Measurements from ENCODE around the gene KDM4B.
"Not testable (repeated sequence)": the region's sequence is repeated elsewhere in the genome, so short reads cannot be mapped to it uniquely, and the experiment has no call there.

The KDM4B gene

DNA sequence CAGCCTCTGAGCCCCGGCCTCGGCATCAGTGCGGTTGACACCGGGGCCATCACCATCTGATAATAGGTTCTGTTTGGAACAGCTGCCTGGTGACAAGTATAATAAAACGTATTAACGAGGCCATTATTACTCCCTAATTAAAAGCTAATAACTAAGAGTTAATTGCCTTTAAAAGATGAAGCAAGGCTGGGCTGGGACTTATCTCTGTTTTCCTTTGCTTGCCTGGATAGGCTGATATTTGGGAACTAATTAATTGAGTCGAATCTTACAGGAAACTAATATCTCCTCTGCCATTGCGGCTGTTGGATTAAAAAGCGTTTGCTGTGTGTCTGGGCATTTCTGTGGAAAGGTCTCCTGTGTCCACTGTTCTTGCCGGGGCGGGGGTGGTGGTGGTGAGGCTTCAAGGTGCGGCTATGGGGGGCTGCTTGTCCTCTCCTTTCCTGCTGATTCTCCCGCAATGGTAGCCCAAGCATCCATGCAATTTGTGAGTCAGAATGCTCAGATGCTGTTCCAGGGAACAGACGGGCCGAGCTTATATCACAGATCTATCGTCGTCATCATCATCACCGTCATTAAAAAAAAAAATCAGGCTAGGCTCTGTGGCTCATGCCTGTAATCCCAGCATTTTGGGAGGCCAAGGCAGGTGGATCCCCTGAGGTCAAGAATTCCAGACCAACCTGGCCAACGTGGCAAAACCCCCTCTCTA lies 209.0 kb downstream of the KDM4B start:
- no peak for DNase-seq (ENCODE audit: low spot score)

DNA sequence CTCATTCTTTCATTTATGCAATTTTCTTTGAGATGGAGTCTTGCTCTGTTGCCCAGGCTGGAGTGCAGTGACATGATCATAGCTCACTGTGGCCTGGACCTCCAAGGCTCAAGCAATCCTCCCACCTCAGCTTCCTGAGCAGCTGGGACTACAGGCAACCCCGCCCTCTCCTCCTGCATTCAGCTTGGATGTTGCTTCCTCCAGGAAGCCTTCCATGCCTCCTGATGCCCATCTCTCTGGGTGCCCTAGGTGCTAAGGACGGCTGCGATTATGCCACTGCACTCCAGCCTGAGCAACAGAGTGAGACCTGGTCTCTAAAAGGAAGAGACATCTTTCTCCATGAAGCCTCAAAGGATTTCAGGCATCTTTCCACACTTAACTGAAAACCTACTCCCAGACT lies 209.9 kb downstream of the KDM4B start:
- no peak for DNase-seq (ENCODE audit: low spot score)

- no peak for DNase-seq (ENCODE audit: low spot score)
These were observed 210.3 kb downstream of the KDM4B start for GRCh38 chr19:5179256-5179655.

GRCh38 chr19:5181329-5181728 lies 212.4 kb downstream of the KDM4B start:
- DNase-seq (ENCODE audit: low spot score) = no peak

- no peak for DNase-seq (ENCODE audit: low spot score)
These were observed 213.8 kb downstream of the KDM4B start for GRCh38 chr19:5182751-5183150.

GRCh38 chr19:5183616-5184015 lies 214.7 kb downstream of the KDM4B start:
- no peak for DNase-seq (ENCODE audit: low spot score)

GRCh38 chr19:5184930-5185329 lies 216.0 kb downstream of the KDM4B start:
- DNase-seq (ENCODE audit: low spot score) = no peak

DNA sequence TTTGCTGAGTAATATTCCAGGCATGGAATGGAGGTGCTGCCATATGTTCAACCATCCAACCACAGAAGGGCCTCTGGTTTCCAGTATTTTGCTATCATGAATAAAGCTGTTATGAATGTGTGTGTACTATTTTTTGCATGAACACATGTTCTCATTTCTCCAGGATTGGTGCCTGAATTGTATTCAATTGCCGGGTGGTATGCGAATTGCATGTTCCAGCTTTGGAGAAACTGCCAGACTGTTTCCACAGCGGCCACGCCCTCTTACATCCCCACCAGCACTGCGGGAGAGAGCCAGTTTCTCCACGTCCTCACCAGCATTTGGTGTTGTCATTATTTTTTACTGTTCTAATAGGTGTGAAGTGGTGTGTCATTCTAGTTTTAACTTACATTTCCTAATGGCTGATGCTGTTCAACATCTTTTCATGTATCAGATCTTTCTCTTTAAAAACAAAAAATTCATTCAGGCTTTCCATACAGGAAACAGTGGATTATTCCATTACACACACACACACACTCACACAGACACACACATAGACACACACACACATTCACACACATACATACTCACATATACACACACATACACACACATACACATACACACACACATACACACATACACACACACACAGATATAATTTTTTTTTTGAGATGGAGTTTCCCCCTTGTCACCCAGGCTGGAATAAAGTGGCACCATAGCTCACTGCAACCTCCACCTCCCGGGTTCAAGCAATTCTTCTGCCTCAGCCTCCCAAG lies 217.6 kb downstream of the KDM4B start:
- peak; percentile 90 for DNase-seq (ENCODE audit: low spot score)

GRCh38 chr19:5188548-5189317 lies 219.8 kb downstream of the KDM4B start:
- no peak for DNase-seq (ENCODE audit: low spot score)

DNA sequence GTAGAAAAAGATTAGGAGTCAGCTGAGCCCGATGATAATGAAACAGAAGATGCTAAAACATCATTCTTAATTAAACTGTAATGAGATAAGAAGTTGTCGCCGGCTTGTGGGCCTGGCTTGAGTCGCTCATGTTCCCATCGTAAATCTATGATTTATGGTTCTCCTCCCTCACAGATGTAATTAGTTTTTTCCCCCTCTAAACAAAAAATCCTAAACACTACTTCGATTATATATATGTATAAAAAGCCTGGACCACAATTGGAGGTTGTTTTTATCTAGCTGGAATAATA lies 220.3 kb downstream of the KDM4B start:
- no peak for DNase-seq (ENCODE audit: low spot score)

DNA sequence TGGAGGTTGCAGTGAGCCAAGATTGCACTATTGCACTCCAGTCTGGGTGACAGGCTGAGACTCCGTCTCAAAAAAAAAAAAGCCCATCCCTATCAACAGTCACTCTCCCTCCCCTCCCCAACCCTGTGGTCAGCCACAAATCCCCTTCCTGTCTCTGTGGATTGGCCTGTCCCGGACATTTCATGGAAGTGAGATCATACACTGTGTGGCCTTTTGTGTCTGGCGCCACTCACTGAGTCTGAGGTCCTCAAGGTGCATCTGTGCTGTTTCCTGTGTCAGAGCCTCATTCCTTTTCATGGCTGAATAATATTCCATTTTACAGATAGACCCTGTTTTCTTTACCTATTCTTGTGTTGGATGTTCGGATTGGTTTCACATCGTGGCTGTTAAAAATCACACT lies 222.2 kb downstream of the KDM4B start:
- DNase-seq (ENCODE audit: low spot score) = no peak

DNA sequence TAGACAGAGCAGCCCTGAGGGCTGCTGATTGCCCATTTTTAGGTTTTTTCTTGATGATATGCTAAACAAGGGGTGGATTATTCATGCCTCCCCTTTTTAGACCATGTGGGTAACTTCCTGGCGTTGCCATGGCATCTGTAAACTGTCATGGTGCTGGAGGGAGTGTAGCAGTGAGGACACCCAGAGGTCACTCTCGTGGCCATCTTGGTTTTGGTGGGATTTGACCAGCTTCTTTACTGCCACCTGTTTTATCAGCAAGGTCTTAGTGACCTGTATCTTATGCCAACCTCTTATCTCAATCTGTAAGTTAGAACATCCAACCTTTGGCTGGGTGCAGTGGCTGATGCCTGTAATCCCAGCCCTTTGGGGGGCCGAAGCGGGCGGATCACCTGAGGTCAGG lies 223.7 kb downstream of the KDM4B start:
- DNase-seq (ENCODE audit: low spot score) = no peak

DNA sequence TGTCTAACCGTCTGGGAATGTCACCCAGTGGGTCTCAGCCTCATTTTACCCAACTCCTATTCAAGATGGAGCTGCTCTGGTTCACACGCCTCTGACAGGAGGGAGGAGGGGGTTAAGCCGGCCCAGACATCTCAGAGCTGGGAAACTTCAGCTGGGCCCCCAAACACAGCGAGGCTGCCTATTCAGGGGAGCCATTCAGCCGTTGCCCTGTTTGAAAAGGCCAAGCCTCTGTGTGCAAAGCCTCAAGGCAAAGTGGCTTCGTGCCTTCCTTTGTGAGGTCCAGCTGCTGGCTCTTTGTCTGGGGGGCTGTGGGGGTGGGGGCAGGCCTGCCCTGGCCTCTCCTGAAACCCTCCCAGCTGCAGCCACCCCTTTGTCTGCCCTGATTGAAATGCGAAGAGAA lies 224.3 kb downstream of the KDM4B start:
- DNase-seq (ENCODE audit: low spot score) = no peak

GRCh38 chr19:5194641-5195040 lies 225.7 kb downstream of the KDM4B start:
- no peak for DNase-seq (ENCODE audit: low spot score)

DNA sequence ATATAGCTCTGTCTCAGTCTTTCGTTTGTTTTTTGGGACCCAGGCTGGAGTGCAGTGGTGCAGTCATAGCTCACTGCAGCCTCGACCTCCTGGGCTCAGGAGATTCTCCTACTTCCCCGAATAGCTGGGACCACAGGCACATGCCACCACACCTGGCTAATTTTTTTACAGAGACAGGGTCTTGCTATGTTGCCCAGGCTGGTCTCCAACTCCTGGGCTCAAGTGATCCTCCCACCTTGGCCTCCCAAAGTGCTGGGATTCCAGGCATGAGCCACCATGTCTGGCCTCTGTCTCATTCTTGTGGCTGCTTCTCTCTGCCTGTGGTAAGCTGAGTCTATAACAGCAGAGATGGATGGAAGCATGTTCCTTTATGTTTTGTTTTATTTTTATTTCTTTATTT lies 226.7 kb downstream of the KDM4B start:
- not testable (repeated sequence) for DNase-seq (ENCODE audit: low spot score)

GRCh38 chr19:5196832-5197231 lies 227.9 kb downstream of the KDM4B start:
- no peak for DNase-seq (ENCODE audit: low spot score)

GRCh38 chr19:5200844-5201243 lies 231.9 kb downstream of the KDM4B start:
- DNase-seq (ENCODE audit: low spot score) = no peak

DNA sequence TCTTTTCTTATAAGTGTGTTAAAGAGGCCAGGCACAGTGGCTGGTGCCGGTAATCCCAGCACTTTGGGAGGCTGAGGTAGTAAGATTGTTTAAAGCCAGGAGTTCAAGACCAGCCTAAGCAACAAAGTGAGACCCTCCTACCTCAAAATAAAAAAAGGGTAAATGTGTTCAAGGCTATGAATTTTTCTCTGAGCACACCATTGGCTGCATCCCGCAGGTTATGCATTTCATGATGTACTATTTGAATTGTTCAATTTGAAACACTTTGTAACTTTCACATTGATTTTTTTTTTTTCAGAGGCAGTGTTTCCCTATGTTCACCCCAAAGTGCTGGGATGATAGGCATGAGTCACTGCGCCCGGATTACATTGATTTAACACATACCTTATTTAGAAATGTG lies 233.6 kb downstream of the KDM4B start:
- no peak for DNase-seq (ENCODE audit: low spot score)
